DND-41 (cell line): ENCODE measurements around the gene KLF14.

Experiments
- CTCF ChIP-seq: IDR thresholded peaks from 2 replicates; pipeline ENCODE4 v1.5.1; 2012; ENCODE audit warnings: borderline replicate concordance, low read length, moderate library complexity, mild to moderate bottlenecking; ENCODE audit not compliant: poor library complexity, severe bottlenecking; ENCODE audit errors: extremely low read depth
- EZH2 ChIP-seq: IDR thresholded peaks from 3 replicates; pipeline ENCODE4 v1.6.1; 2012; ENCODE audit warnings: borderline replicate concordance, low read depth, mild to moderate bottlenecking, moderate library complexity, low read length, inconsistent platforms; ENCODE audit not compliant: severe bottlenecking

DNA sequence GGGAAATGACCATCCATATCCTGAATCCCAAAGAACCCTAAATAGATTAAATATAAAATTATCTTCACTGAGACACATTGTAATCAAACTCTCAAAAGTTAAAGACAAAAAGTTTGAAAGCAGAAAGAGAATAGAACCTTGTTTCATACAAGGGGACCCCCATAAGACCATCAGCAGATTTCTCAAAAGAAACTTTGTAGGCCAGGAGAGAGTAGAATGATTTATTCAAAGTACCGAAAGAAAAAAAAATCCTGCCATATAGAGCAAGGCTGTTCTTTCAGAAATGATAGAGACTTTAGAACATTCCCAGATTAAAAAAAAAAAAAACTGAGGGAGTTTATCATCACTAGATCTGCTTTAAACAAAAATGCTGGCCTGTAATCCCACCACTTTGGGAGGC is 34.8 kb upstream of the KLF14 start:
- no peak for TF ChIP-seq CTCF
- no peak for TF ChIP-seq EZH2
